Measurements from ENCODE around the gene DSCAML1.

The DSCAML1 gene

GRCh38 chr11:117387992-117388755 lies 408.8 kb downstream of the DSCAML1 start:
- no peak for DNase-seq

DNA sequence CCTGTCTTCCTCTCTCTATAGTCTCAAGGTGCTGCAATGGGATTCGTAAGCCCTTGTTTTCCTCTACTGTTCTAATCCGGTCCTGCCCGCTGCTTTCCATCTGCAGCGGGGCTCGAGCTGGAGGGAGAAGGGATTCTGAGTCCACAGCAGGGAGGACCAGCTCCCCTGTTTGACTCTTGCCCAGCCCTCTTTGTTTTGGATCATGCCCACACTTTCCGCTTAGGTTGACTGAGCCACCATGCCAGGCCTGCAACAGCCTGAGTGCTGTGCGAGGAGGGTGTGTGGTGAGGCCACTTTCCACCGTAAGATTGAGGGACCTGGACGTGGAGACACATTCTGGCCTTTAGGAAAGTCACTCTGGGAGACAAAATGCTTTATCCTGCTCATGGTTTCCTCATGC lies 411.1 kb downstream of the DSCAML1 start:
- no peak for DNase-seq

DNA sequence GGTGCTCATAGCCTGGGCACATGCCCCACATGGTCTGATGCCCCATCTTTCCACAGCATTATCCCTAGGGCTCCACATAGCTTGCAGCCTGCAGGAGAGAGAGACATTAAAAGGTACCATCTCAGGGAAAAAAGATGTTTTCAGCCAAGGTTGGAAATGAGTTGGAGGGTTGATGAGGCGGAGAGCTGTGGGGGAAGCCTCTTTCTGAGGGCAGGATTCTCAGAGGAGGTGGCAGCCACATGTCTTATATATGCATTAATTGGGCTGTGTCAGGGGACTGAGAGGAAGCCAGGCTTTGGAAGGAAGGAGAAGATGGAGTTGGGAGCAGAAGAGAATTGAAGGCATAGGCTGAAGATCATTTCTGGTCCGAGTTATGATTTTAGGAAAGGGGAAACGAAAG lies 411.5 kb downstream of the DSCAML1 start:
- DNase-seq, result no peak

DNA sequence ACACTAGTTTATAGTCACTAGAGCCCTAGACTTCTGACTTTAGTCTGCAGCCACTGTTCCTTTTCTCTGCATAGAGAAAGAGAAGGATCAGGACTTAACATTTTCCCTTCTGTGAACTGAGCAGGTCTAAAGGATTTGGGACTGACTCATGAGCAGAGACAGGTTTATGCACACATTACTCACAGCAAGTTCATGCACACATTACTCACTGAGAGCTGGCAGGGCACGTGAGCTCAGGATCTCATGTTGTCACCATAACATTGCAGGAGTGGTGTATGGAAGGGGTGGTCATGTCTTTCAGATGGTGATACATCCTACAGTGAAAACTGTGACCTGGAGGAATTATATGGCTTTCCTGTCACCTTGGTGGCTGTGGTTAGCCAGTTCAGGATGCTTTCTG lies 413.0 kb downstream of the DSCAML1 start:
- no peak for DNase-seq

GRCh38 chr11:117382746-117383145 lies 414.3 kb downstream of the DSCAML1 start:
- no peak for DNase-seq

DNA sequence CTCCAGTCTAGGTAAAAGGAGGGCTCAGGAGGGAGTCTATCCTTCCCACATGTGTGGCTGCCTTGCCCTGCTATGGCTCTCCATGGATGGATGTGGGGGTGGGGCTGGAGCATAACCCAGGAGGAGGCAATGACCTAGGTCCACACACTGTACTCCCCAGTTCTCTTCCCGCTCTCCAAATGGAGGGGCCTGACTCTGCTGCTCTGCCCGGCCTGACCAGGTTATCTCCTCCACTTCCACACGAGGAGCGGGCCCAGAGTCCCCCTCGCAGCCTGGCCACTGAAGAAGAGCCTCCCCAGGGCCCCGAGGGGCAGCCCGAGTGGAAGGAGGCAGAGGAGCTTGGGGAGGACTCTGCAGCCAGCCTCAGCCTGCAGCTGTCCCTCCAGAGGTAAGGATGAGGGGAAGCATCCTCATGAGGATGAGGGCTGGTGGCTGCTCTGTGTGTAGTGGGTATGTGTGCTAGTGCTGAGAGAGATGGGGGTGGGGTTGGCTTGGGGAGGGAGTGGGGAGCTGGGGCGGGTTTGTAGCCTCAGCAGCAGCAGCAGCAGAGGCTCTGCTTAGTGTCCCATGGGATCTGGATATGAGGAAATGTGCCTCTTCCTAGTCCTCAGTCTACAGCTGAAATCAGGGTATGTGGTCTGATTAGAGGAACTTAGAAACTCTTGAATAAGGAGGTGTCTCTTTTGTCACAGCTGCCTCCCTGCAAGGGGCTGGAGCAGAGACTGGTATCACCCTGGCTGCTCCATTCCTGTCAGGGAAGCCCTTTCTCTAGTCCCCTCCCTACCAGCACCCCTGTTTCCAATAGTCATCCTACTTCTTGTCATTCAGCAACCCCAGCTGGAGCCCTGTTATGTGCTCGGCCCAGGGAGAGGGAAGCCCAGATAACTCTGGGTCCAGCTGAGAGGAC lies 415.3 kb downstream of the DSCAML1 start:
- no peak for DNase-seq

GRCh38 chr11:117380676-117381075 lies 416.3 kb downstream of the DSCAML1 start:
- no peak for DNase-seq

DNA sequence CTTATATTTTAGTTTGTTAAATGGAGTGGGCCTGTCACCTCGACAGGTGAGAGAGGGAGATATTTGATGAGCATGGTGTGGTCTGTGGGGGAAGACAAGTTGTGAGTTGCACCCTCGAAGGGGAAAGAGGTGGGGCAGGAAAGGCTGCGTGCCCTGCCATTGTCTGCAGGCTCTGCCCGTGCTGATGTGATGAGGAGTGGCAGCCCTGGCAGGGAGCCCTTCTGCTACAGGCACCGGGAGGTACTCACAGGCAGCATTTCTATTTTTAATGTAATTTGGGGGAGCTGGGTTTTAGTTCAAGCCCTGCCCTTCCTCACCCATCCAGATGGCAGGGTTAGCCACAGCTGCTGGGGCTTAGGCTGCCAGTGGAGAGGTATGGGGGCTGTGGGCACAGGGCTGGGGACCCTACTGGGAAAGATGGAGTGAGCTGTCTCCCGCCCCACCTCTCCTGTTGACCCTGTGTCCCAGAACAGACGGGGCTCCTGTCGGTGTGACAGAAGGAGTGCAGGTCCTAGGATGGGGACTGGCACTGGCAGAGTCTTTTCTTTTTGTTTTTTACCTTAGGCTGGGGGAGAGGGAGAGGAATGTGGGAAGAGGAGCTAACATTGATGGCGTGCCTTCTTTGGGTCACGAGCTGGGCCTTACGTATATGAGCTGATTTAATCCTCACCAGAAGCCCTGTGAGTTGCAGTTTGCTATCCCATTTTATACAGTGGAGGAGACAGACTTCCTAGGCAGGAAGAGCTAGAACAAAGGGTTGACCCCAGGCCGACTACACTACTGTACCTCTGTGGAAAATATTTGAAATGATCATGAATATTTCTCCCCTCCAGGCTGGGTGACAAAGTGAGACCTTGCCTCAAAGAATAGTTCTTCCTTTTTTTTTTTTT lies 417.8 kb downstream of the DSCAML1 start:
- DNase-seq, result no peak

Data from NCI-H2029 (cell line).